DMS 273 treated with DMSO at 0.1 percent for 48 hours (cell line): ENCODE results near the gene ABCG2.
"Not testable (repeated sequence)": the region's sequence is repeated elsewhere in the genome, so short reads cannot be mapped to it uniquely, and the experiment has no call there.

ENCODE experiments used
- DNase-seq: peaks from one replicate; lab custom pipeline; 2025; lab: John Stamatoyannopoulos, UW

The ABCG2 gene

GRCh38 chr4:88166608-88167007 is 8.2 kb upstream of the ABCG2 start:
- no peak for DNase-seq

DNA sequence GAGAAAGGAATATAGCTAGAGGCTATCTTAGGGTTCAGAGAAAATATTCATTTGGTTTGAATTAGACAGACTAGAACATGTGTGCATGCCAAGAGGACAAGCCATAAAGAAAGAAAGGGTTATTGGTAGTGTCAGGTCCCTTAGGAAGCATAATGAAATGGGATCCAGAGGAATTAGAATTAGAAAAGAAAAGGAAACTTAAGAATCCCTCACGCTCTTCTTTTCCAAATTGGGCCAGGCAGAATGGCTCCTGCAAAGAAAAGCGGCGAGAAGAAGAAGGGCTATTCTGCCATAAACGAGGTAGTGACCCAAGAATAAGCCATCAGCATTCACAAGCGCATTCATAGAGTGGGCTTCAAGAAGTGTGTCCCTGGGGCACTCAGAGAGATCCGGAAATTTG is 4.9 kb upstream of the ABCG2 start:
- DNase-seq = no peak

DNA sequence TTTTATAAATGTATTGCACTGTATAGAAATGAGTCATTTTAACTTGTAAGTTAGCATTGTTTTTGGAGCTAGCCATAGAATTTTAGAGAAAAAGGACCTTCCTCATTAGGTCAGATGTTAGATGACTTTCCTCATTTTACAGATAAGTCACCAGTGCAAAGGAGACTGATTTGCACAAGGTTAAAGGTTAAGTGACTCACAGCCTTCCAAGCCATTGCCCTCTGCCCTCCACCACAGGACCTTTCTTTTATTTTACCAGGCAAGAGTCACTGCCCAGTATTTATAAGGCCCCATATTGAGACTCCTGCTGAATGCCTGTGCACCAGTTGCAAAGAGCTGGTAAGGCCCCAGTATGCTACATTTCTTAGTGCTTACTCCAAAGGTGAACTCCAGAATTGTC is 4.2 kb upstream of the ABCG2 start:
- DNase-seq = no peak

DNA sequence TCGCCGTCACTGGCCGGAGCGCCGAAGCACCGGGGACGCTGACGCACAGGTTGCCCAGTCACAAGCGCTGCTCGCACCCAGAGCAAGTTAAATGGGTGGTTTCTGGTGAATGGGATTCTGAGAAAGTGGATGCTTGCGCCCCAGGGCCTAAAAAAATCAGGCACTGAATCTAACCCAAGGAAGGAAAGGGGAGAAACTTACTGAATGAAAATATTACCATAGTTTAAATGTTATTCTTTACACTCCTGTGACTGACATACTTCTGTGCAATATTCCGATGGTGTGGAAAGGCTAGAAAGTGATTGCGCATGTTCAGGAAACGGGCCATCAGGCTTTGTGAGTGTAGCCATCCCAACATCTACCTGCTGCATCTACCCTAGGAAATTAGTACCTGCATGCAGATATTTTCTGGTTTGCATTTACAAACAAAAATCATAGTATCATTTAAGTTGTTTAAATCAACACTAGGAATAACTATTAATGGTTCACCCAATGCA is 838 bp upstream of the ABCG2 start:
- no peak for DNase-seq

GRCh38 chr4:88158038-88158488 is 376 bp downstream of the ABCG2 start:
- no peak for DNase-seq

DNA sequence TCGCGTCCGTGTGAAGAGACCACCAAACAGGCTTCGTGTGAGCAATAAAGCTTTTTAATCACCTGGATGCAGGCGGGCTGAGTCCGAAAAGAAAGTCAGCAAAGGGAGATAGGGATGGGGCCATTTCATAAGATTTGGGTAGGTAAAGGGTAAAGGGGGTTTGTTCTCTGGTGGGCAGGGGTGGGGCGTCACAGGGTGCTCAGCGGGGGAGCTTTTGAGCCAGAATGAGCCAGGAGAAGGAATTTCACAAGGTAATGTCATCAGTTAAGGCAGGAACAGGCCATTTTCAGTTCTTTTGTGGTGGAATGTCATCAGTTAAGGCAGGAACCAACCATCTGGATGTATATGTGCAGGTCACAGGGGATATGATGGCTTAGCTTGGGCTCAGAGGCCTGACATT is 6.1 kb downstream of the ABCG2 start:
- not testable (repeated sequence) for DNase-seq

- no peak for DNase-seq
Measured at GRCh38 chr4:88148560-88148959, 9.9 kb downstream of the ABCG2 start.

DNA sequence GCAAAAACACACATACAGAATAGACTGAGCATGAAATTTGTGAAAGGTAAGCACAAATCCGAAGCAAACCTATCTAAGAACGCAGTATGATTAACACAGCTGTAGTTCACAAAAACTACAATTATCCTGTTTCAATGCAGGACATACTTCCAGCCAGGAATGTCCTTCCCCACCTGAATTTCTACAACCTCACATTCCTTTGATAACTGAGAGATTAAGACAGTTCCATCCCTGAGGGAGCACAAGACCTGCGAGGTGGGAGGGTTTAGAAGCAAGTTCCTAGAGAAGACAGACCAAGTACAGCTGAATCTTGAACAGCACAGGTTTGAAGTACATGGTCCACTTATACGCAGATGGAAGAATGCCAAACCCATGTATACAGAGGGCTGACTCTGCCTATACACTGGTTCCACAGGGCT is 10.6 kb downstream of the ABCG2 start:
- DNase-seq = no peak

DNA sequence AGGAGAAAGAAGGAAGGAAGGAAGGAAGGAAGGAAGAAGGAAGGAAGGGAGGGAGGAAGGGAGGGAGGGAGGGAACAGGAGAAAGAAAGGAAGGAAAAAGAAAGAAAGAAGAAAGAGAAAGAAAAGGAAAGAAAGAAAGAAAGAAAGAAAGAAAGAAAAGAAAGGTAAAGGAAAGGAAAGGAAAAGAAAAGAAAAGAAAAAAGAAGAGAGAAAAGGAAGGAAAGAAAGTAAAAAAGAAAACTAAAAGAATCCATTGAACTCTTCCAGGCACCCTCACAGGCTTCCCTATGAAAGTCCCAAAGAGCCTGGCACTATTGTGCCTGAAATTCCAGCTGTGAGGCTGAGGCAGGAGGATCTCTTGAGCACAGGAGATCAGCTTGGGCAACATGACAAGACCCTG is 11.5 kb downstream of the ABCG2 start:
- no peak for DNase-seq

DNA sequence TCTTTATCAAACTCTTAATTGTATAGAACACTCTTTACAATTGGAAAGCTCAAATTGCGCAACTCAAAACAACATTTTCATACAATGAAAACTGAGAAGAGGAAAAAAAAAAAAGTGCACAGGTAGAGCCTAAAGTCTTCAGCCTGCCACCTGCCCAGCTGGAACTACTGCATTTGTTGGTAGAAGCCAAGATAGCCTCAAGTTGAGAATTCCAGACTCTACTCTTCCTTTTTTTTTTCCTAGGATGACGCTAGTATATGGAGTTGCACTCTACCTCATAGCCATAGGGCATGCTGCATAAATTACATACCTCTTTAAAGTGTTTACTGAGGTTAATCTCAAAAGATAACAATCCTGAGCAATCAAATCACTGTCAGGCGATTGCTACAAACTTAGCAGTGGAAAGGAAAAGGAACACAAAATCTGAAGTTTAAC is 13.6 kb downstream of the ABCG2 start:
- no peak for DNase-seq

GRCh38 chr4:88144048-88144447 is 14.4 kb downstream of the ABCG2 start:
- DNase-seq = no peak

DNA sequence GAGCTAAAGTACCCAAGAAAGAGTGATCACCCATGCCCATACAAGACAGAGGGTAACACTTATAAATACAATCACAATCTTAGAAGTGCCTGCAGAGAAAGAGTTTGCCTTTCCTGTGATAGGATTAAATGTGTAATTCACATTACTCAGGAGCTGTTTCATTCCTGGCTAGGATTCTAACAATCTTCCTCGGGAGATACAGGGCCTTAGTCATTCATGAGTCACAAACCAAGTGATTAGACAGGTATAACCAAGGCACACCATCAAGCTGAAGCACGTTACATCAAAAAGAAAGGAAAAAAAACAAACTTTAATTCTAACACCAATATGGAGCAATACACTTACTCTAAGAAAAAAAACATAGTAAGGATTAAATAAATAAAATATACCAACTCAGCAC is 14.9 kb downstream of the ABCG2 start:
- DNase-seq = no peak

DNA sequence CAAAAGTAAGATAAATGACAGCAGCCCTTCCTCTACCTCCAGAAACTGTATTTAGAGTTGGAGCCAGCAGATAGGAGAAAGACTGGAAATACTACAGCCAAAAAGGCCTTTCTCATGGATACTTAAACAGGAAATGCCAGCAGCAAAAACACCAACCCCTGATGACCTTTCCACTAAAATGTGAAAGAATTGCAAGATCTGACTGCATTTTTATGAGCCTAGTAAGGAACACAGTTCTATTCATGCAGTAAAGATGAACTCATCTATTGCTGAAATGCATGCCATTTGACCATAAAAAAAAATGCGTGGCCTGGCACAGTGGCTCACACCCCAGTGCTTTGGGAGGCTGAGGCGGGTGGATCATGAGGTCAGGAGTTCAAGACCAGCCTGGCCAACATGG is 19.9 kb downstream of the ABCG2 start:
- DNase-seq = no peak

GRCh38 chr4:88137112-88137511 is 21.3 kb downstream of the ABCG2 start:
- no peak for DNase-seq

DNA sequence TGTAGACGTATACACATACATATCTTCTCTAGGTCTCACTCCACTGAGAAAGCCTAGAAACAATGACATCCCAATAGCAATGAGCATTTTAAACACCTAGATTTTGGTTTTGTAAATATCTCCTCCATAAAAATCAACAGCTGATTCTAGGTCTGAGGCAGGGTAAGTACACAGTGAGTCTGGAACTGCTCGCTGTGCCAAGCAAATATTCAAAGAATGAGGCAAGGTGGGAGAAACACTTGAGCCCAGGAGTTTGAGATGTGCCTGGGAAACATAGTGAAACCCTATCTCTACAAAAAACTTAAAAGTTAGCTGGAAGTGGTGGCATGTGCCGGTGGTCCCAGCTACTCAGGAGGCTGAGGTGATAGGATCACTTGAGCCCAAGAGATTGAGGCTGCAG is 22.2 kb downstream of the ABCG2 start:
- no peak for DNase-seq

GRCh38 chr4:88135356-88135663 is 23.1 kb downstream of the ABCG2 start:
- no peak for DNase-seq

DNA sequence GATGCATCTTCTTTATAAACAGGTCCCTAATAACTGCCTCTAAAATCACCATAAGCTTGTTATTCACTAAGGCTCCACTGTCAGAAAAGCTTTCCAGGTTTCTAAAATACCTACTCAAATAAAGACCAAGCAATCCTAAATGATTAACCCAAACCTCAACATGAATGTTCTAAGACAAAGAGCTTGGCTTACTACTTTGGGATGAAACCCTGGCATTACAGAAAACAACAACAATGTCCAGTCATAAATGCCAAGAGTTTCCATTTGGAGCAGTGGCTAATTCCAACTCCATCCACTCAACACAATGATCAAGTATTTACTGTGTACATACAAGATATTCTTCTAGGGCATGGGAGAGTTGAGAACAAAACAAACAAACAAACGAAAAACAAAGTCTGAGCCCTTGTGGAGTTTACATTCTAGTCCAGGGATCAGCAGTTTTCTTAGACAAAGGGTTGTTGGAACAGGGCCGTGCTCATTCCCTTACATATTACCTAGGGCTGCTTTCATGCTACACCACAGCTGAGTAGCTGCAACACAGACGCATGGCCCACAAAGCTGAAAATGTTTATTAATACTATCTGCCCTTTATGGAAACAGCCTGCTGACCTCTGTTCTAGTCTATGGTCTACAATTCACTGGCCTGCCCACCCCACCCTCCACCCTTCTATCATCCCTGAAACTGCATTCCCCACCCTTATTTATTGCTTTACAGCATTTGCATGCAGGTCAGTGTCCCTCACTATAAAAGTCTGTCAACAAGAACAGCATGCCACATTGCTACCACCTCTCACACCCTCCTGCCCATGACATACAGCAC is 23.7 kb downstream of the ABCG2 start:
- no peak for DNase-seq

GRCh38 chr4:88134111-88134510 is 24.3 kb downstream of the ABCG2 start:
- DNase-seq = no peak

DNA sequence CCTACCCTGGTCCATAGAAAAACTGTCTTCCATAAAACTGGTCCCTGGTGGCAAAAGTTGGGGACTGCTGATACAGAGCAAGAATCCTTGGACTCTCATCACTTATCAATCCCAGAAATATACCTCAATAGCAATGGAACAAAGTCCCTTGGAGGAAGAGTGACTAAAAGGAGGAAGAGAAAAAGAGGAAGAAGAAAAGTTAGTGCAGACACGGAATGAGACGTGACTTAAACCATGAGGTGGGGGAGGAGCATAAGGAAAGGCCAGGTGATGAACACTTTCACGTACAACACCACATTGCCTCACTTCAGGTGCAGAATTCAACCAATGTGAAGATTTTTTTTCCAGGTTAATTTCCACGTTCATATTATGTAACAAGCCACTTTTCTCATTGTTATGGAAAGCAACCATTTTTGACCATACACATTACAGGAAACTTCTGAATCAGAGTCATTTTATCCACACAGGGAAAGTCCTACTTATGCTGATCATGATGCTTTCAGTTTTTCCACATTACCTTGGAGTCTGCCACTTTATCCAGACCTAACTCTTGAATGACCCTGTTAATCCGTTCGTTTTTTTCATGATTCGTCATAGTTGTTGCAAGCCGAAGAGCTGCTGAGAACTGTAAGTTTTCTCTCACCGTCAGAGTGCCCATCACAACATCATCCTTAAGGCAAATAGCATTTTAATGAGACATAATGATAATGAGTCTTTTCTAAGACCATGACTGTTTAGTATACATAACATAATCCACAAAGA is 27.7 kb downstream of the ABCG2 start:
- DNase-seq = no peak

- DNase-seq = no peak
Measured at GRCh38 chr4:88130003-88130402, 28.4 kb downstream of the ABCG2 start.

DNA sequence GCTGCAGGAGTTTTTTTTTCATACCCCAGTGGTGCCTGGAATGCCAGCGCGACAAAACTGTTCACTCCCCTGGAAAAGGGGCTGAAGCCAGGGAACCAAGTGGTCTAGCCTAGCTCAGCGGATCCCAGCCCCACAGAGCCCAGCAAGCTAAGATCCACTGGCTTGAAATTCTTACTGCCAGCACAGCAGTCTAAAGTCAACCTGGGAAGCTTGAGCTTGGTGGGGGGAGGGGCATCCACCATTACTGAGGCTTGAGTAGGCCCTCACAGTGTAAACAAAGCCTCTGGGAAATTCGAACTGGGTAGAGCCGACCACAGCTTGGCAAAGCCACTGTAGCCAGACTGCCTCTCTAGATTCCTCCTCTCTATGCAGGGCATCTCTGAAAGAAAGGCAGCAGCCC is 36.2 kb downstream of the ABCG2 start:
- DNase-seq = not testable (repeated sequence)

- no peak for DNase-seq
Measured at GRCh38 chr4:88119943-88120342, 38.5 kb downstream of the ABCG2 start.

DNA sequence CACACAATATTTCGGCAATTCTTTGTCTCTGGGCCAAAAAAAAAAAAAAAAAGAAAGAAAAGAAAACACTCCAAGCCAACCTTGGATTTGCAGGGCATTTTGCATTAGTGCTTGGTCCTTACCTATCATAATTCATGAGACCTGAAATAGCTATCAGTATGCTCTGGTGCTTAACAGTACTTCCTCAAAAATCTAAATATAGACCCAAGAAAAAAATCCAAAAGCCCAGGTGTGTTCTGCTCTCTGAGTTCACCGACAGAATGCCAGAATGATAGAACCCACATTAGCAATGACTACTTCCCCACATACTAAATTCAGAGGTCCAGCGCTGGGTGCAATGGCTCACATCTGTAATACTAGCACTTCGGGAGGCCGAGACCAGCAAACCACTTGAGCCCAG is 42.9 kb downstream of the ABCG2 start:
- DNase-seq = no peak
